Ishikawa (cell line): ENCODE results near the gene GTF2IRD1.

Source experiments
- MAX ChIP-seq: IDR thresholded peaks from 2 replicates; pipeline ENCODE4 v1.6.1; 2012
- YY1 ChIP-seq: IDR thresholded peaks from 2 replicates; pipeline ENCODE4 v1.6.1; 2012; ENCODE audit warnings: low read depth

- no peak for TF ChIP-seq YY1
- TF ChIP-seq MAX: no peak
These were observed 52.6 kb downstream of the GTF2IRD1 start for GRCh38 chr7:74506325-74506724.
